HG03378 (cell line): ENCODE measurements around the gene ECEL1.

ENCODE experiments used
- ATAC-seq: cut with Tn5 transposase; IDR thresholded peaks from one replicate; pipeline ENCODE4 v1.9.1; 2021; ENCODE audit warnings: mild to moderate bottlenecking, moderate library complexity; ENCODE audit not compliant: unreplicated experiment

Gene ECEL1

GRCh38 chr2:232522623-232523401 lies 35.2 kb upstream of the ECEL1 start:
- ATAC-seq, result no peak

DNA sequence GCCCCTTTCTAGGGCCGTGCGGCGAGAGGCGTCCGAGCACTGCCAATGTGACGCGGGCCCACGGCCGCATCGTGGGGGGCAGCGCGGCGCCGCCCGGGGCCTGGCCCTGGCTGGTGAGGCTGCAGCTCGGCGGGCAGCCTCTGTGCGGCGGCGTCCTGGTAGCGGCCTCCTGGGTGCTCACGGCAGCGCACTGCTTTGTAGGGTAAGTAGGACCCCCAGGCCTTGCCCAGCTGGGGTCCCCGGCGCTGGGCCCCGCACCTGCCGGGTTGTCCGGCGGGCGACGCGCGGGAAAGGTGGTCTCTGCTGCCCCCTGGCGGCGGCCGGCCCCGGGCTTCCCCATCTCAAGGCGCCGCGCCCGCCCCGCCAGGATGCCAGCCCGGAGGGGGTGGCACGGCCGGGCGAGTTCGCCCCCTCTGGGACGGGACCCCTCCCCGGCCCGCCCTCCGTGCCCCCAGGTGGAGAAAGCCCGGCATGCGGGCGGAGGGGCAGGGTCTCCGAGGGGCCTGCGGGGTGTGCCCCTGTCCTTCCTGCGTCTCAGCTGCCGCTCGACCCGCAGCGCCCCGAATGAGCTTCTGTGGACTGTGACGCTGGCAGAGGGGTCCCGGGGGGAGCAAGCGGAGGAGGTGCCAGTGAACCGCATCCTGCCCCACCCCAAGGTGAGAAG lies 34.5 kb upstream of the ECEL1 start:
- ATAC-seq, result no peak

- no peak for ATAC-seq
These were observed 33.5 kb upstream of the ECEL1 start for GRCh38 chr2:232521098-232521497.

- ATAC-seq, result no peak
These were observed 32.9 kb upstream of the ECEL1 start for GRCh38 chr2:232520489-232520888.

- ATAC-seq, result no peak
These were observed 32.2 kb upstream of the ECEL1 start, which contains the start of gene PRSS56 for GRCh38 chr2:232519581-232520438. Gene PRSS56 (plus strand): TSS chr2:232520388. CDS start chr2:232520599, 211 bp downstream.

- ATAC-seq, result no peak
These were observed 31.2 kb upstream of the ECEL1 start for GRCh38 chr2:232518844-232519243.

DNA sequence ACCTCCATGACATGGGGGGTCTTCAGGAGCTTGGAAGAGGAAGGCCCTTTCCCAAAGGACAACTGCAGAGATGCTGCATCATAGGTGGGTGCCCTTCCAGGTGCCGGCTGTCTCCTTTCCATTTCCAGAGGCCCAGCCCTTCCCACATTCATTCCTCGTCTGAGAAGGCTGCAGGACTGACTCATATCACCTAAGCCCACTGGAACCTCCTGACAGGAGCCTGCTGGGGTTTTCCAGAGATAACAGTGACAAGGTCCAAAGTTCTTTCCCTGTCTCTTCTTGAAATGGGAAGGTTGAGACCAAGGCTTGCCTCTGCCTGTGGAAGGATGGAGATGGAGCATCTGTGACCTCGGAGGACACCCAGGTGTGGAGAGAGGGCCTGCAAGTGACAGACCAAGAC lies 28.9 kb upstream of the ECEL1 start:
- no peak for ATAC-seq

DNA sequence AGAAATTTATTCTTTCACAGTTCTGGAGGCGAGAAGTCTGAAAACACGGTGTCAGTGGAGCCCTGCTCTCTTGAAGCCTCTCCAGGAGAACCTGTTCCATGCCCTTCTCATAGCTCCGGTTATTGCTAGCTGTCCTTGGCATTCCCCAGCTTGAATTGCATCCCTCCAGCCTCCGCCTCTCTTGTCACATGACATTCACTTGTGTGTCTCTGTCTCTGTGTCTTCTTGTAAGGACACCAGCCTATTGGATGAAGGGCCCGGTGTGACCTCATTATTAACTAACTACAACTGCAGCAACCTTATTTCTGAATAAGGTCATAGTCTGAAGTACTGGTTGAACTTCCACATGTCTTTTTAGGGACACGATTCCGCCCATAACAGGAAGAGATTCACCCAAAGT lies 28.0 kb upstream of the ECEL1 start:
- ATAC-seq, result no peak

DNA sequence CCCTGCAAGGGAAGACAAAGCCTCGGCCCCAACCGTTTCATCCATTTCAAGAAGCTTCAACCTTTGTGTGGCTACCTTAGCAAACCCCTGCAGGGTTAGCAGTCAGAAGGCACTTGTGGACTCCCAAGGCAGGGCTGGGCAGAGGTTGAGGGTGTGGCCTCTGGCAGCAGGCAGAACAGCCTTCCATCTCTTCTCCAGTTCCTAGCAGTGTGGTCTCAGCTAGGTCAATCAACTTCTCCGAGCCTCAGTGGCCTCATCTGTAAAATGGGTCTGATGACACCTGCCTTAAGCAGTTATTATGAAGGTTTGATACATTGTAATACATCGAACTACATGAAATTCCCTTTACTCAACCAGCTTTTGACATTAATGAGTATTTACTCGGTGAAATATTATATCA lies 25.7 kb upstream of the ECEL1 start:
- no peak for ATAC-seq

GRCh38 chr2:232512602-232513001 lies 25.0 kb upstream of the ECEL1 start:
- no peak for ATAC-seq

DNA sequence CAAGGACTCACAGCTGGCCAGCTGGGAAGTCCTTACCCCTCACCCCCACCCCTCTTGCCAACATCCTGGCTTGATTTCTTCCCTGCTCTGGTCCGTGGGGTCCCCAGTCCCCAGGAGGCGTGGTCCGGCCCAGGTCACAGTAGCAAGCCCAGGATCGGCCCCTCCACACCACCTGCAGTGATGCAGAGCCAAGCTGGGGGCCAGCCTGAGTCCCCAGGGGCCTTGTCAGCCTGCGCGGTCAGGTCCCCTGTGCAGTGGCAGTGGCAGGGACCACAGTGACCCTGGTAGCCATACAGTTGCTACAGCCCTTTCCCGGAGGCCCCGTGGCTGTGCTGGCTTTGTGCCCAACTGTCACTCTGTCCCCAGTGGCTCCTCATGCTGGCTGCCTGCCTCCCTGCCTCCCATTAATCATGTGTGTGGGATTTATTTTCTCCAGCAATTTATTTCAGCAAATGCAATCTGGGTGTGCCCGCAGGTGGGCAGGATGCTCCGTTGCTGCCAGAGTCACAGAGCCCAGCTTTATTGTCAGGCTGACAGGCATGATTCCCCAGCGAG lies 23.8 kb upstream of the ECEL1 start:
- no peak for ATAC-seq

- ATAC-seq, result no peak
These were observed 20.6 kb upstream of the ECEL1 start for GRCh38 chr2:232508251-232508650.

DNA sequence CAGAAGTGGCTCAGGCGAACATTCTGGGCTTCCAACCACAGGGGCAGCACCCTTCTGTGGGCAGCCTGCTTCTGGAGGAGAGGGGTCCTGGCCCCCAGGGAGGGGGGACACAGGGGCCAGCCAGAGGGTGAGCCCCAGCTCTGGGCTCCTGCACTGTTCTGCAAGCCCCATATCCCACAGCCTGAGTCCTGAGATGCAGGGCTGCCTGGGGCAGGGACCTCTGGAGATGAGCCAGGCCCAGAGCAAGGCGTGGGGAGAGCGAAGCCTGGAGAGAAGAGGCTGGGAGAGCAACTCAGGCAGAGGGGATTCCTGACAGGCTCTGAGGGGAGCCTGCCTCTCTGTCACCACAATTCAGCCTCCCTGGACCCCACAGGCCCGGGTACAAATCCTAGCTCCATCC lies 19.1 kb upstream of the ECEL1 start:
- no peak for ATAC-seq

DNA sequence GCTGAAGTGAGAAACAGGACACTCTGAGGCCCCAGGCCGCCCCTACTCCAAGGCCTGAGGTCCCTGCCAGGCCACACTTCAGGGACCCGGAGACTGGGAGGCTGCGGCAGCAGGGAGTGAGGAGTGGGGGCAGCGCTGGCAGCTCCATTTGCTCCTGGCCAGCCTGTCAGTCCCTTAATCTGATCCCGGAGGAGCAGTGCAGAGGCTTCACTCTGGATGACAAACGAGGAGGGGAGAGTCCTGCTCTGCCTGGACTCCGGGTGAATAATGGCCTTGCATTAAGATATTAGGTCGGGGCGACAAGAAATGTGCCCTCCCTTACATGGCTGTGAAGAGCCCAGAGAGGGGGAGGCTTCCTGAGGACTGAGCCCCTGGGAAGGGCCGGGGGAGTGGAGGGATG lies 18.2 kb upstream of the ECEL1 start:
- no peak for ATAC-seq

DNA sequence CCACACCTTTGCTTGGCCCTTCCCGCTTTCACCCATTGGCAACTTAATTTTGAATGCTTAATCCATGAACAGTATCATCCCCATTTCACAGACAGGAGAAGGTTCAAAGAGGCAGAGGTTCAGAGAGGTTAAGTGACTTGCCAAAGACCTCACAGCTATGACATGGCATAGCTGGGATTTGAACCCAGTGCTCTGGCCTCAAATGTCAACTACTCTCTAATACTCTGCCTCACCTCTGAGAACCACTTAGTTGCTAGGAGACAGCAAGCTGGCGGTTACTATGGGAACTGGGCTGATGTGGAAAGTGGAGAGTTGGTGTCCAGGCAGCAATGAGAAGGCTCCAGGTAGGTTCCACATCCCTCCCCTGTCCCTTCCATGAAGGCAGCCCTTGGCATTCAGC lies 16.8 kb upstream of the ECEL1 start:
- no peak for ATAC-seq

GRCh38 chr2:232503809-232504323 lies 16.2 kb upstream of the ECEL1 start:
- no peak for ATAC-seq

DNA sequence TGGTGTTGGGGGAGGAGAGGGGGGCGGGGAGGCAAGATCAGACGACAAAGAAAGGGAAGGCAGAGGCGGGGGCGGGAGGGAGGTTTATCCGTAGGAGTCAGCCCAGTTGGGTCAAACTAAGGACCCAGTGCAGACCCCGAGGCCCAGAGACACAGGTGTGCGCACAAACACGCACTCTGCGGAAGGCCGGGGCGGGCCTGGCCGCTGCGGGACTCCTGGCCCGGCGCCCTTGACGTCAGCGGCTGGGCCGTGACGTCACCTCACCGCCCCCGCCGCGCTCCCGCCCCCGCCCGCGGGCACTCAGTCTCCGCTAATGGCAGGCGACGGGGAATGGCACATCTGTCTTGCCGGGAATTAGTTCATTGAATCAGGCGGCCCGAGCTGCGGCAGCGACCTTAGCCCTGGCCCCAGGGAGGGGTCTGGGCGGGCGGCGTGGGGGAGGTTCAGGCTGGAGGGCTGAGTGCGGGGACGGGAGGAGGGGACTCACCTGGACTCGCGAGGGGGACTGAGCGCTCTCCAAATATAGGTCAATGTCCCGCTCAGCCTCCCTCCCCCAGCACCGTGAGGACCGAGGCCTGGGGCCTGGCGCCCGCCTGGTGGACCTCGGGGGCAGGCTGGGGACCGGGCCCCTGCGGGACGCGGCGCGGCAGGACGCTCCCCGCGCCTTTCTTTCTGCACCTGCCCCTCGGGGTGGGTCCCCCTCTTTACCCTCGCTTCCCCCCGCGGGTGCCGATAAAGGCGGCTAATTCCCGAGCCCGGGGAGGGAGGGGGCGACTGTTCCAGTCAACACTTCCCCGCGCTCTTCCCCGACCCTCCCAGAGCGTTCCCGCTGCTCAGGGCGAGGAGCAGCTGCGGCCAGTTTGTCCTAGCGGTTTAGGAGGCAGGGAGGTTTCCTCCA lies 15.5 kb upstream of the ECEL1 start:
- ATAC-seq, result no peak

DNA sequence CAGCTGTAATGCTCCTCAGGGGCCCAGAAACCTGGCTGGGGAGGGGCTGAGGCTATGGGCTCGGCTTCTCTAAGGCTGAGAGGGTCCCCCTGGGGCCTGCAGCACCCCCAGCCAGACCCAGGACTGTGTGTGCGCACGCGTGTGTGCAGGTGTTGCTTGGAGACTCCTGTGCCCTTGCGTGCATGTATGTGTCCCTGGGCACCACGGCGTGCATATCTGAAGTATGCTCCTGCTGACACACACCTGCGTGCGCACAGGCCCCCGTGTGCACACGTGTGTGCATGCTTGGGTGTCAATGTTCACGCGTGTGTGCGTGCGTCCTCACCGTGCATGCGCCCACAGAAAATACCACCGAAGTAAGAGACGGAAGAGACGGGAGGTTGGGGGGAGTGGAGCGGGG lies 14.9 kb upstream of the ECEL1 start:
- ATAC-seq, result no peak

GRCh38 chr2:232501794-232502390 lies 14.3 kb upstream of the ECEL1 start:
- ATAC-seq, result no peak

DNA sequence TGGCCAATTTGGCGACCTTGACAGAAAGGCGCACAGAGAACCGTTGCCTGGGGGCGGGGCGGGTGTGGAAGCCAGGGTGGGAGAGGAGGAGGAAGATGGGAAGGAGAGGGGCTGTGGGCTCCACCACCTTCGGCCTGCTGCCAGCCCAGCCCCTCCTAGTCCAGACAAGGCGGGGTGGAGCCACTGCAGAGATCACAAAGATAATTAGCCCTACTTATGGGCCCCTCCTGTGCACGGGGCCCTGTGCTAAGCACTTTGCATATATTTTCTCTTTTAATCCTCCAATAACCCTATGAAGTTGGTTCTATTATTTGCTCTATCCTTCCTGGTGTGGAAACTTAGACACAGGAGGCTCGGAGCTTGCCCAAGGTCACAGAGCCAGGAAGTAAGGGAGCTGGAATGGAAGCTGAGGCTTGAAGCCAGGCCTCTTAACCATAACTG lies 13.7 kb upstream of the ECEL1 start:
- ATAC-seq, result no peak
